ENCODE results near the gene NDUFS2. TPM values are rescaled to one million over a fixed set of nuclear protein-coding genes. Genes with fewer than 3 reads are reported as not detected.

NDUFS2 gene
- total and polyA plus RNA-seq, 10 of the 15 experiments (the other 5 are each of a cell fraction or from before 2014, with no cell fraction given): 66.5 to 215 (median 148) TPM

- H3K36me3 ChIP-seq (ENCODE audit: control insufficient read depth in 2 of 2, insufficient read depth in 2 of 2, low read length in 1 of 2): peaks cover 0 to 8% of the 10 kb centered on the region in 2 experiments; a peak in 3 of 4 replicates
- in situ Hi-C loops (cut with MboI) (no loop called here), intact Hi-C loops (cut with micrococcal nuclease; ENCODE audit: unreplicated experiment) (no loop called here)
- H3K4me3 ChIP-seq: no peak overlapping the region
- H3K9me3 ChIP-seq (replicated peaks; ENCODE audit: control insufficient read depth, insufficient read depth, low read length): no peaks in the 10 kb centered on the region
- WGBS (ENCODE audit: insufficient coverage, insufficient replicate concordance, low lambda C conversion rate, missing lambda C conversion rate): 80% methylated on average over 3 of the region's 3 CpGs
- peaks cover 34% of the 10 kb centered on the region for H3K79me2 ChIP-seq (ENCODE audit: control insufficient read depth, insufficient read depth, low read length)
- ATAC-seq (no peak), FAIRE-seq (no peak), DNase-seq (ENCODE audit: low read depth, low spot score) (no peak)
- ChIA-PET POLR2A (no interaction called here), CTCF (interaction anchor here (1.4 to 5.6 kb wide), 10 partner anchors 14 to 207 kb away, joined by 3 to 74 read pairs (median 18); partner anchors contain the start of genes PPOX and TOMM40L), SMC1A (ENCODE audit: uncharacterized antibody, unreplicated experiment) (interaction anchor here (0.7 to 5.6 kb wide), 8 partner anchors 12 to 202 kb away, joined by 3 to 50 read pairs (median 4); partner anchors contain the start of genes APOA2, NDUFS2, PPOX and TOMM40L), RAD21 (ENCODE audit: unreplicated experiment) (interaction anchor here (2.9 kb wide), 1 partner anchor 46 kb away, joined by 24 read pairs; the partner anchor contains the start of gene TOMM40L)
- peaks cover 53% of the 10 kb centered on the region for H3K4me1 ChIP-seq (ENCODE audit: control insufficient read depth, insufficient read depth, low read length)
- no peaks in the 10 kb centered on the region for H4K20me1 ChIP-seq (ENCODE audit: control insufficient read depth, insufficient read depth)
- H3K4me2 ChIP-seq (ENCODE audit: control insufficient read depth, insufficient read depth): no peak overlapping the region
- no peak overlapping the region for H3K27ac ChIP-seq (ENCODE audit: control insufficient read depth, insufficient read depth)
- no peak for TF ChIP-seq CREM (IDR thresholded peaks at IDR 0.05; ENCODE audit: low read depth)
- TF ChIP-seq PRDM15 (CRISPR knock-in tag; IDR thresholded peaks at IDR 0.05): no peak
- no peak for TF ChIP-seq NR2F1 (conservative IDR thresholded peaks at IDR 0.05)
- no peak for TF ChIP-seq KDM1A (IDR thresholded peaks at IDR 0.05; ENCODE audit: borderline replicate concordance)
- TF ChIP-seq ZBTB40 (IDR thresholded peaks at IDR 0.05; ENCODE audit: borderline replicate concordance): no peak
- no peak for TF ChIP-seq ATF2 (IDR thresholded peaks at IDR 0.05; ENCODE audit: low read length)
- no peak for TF ChIP-seq HCFC1 (IDR thresholded peaks at IDR 0.05; ENCODE audit: low read length)
- no peak for TF ChIP-seq RFX5 (IDR thresholded peaks at IDR 0.05; ENCODE audit: low read depth, low read length)
- no peak for TF ChIP-seq NFYA (IDR thresholded peaks at IDR 0.05; ENCODE audit: borderline replicate concordance, low read depth, low read length)
- no peak for TF ChIP-seq SIX5 (IDR thresholded peaks at IDR 0.05; ENCODE audit: low read depth, low read length, severe bottlenecking)
- TF ChIP-seq ASH2L (IDR thresholded peaks at IDR 0.05; ENCODE audit: borderline replicate concordance, low read depth): no peak
- no peak for TF ChIP-seq SMC3 (IDR thresholded peaks at IDR 0.05; ENCODE audit: borderline replicate concordance, low read length)
- no peaks in the 10 kb centered on the region for H3K27me3 ChIP-seq (replicated peaks in 1 of 2; ENCODE audit: control insufficient read depth in 2 of 2, insufficient read depth in 2 of 2, low read length in 1 of 2)
- no peak overlapping the region for H3K9ac ChIP-seq (ENCODE audit: control insufficient read depth, insufficient read depth, low read length)
- BruUV-seq (replicated peaks): no TSS peak
- no peak overlapping the region for H2AFZ ChIP-seq (ENCODE audit: control insufficient read depth, low read depth, low read length)
Measured at GRCh38 chr1:161179698-161180097, 22.5 kb upstream of the NDUFS2 start.
